HG02610 (cell line): ENCODE results near the gene CBX4.

ENCODE experiments used
- ATAC-seq: cut with Tn5 transposase; IDR thresholded peaks from one replicate; pipeline ENCODE4 v1.9.1; 2021; ENCODE audit warnings: mild to moderate bottlenecking, moderate library complexity; ENCODE audit not compliant: unreplicated experiment

Gene CBX4

DNA sequence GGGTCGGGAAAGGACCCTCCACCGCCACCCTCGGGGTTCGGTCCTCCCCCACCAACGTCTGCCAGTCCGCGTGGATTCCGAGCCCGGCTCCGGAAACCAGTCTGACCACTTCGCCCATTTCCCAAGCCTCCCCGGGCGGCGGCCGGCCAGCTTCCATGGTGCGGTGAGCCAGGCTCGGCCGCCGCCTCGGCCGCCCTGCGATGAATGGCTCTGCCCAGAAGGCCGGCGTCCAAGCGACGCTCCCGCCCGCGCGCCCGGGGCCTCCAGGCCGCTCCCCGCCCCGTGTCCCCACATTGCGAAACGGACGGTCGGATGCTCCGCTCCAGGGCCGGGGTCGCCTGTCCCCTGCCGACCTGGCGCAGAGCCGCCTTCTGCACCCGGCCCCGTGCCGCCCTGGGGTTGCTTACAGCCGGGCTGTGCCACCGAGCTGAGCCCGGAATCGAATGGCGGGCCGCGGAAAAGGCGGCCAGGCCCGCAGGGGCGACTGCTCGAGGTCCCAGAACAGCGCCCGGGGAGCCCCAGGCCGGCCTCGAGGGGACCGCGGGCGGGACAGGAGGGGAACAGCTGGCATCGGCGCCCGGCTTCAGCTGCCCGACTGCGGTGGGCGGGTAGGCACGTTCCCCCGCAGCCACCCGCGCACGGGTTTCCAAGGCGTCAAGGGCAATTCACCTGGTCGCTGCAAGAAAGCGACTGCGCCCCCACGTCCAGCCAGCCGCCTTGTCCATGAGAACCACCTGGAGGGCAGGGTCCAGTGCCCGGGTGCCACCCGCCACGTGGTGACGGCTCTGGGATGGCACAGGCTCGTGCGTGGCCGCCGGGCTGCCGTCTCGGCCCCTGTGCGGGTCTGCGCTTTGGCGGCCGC lies 24.0 kb downstream of the CBX4 start:
- ATAC-seq, result no peak

DNA sequence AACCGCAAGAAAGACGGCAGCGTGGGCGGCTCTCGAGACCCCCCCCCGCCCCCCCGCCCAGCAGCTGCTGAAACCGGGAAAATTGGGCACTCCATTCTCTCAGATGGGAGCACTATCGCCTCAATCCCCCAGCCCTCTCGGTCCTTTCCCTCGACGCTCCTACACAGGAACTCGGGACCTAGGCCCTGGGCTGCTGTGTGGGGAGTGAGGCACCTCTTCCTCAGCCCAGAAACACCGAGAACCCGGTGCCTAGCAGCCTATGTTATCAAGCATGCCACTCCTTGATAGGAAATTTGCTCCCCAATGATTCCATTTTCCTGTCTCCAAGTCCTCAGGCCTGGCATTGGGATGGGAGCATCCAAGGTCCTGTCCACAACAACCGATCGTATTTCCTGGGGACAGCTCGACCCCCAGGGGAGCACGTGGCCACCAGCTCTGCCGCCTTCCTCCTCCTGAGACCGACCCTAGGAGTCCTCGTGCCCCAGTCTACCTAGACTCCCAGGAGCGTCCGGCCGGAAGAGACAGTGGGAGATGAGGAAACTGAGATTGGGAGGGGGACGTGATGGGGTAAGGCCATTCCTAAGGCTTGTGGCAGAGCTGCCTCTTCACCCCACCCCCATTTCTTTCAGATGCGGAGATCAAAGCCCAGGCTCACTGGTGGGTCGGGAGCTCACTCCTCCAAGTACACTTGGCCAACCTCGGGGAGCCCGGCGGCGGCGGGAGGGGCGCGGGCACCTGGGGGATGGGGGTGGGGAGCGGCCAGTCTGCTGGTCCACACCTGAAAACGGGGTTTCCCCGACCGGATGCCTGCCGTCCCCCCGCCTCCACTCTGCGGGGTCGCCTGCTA lies 24.9 kb downstream of the CBX4 start:
- ATAC-seq, result no peak

DNA sequence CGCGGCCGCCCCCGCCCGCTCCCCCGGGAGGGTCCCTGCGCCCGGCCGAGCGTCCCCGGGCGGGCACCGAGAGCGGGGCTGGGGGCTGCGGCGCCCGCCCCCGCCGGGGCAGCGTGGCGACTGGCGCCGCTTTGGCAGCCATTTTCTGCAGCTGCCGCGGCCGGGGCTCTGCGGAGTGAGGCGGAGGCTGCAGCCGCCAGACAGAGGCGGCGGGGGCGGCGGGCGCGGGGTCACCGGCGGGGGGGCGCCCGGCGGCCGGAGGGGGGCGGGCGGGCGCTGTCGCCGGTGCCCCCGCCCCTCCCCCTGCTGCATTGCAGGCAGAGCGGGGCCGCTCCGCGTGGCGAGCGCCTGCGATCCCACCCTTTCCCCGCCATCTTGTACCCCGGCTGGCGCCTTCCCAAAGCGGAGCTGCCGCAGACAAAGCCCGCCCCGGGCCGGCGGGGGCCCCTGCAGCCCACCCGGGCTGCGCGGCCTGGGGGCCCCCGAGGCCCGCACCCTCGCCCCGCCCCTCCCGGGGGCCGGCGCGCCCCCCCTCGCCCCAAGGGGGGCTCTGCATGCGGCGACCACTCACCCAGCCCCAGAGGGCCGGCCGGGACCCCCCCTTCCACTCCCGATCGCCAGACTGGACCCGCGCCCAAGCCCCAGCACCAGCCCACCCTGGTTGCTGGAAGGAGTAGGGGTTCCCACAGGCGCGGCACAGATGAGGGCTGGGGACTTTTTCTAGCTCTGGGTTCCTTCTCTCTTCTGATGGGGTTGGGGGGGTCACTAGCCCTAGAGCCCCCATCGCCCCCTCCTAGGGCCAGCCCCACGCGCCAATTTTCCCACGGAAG lies 25.7 kb downstream of the CBX4 start:
- no peak for ATAC-seq

DNA sequence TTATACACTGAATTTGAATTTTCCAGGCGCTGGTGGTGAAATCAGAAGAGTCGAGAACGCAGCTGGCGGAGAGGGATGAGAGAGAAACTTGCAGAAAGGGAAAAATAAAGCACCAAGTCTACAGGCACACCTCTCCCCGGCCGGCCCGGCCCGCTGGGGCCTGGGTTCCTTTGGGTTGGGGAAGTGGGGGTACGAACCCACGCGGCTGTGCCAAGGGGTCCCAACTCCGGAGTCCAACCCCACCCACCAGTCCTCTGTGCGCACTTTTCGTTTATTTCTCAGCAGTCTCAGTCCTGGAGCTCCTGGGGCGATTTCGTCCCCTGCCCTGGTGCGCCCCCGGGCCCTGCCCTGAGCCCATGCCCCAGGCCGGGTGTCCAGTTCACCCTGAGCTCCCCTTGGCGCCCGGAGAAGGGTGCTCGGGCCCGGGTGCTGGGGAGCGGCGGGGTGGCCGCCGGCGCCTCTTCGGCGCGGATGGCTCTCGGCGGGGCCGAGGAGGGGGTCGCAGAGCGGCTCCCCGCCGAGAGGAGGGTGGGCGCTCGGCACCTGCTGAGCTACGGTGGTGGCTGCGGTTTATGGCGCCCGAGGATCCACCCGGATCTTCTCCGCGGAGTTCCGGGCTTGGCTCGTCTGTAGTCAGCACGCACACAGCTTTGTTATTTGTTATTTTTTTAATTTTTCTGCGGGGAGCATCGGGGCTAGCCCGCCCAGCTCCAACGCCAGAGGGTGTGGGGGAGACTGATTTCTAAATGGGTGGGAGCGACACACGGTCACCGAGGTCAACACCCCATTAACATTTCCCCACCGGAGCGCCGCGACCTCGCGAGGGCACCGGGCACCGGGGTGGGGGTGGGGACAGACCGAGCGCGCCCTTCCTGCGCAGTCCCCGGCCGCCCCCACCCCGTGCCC lies 26.6 kb downstream of the CBX4 start:
- no peak for ATAC-seq

DNA sequence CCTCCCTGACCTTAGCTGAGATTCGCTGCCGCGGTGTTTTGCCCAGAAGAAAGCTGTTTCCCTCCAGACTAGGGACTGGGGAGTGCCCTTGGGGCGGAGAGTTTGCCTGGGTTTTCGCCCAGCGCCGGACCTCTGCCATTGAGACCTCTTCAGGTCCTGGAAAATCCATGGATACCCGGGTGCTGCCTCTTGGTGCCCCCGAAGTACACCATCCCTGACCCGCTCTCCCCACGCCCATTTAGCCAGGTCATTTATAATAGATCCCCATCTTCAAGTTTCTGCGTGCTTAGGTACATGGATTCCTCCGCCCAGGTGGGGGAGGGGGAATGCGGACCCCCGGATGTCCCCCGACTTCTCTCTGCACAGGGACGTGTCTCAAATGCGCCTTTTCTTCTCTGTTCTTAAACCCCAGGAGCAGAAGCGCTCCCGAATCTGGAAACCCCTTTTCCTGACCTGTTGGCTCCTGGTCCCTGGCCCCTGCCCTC lies 27.3 kb downstream of the CBX4 start:
- no peak for ATAC-seq

DNA sequence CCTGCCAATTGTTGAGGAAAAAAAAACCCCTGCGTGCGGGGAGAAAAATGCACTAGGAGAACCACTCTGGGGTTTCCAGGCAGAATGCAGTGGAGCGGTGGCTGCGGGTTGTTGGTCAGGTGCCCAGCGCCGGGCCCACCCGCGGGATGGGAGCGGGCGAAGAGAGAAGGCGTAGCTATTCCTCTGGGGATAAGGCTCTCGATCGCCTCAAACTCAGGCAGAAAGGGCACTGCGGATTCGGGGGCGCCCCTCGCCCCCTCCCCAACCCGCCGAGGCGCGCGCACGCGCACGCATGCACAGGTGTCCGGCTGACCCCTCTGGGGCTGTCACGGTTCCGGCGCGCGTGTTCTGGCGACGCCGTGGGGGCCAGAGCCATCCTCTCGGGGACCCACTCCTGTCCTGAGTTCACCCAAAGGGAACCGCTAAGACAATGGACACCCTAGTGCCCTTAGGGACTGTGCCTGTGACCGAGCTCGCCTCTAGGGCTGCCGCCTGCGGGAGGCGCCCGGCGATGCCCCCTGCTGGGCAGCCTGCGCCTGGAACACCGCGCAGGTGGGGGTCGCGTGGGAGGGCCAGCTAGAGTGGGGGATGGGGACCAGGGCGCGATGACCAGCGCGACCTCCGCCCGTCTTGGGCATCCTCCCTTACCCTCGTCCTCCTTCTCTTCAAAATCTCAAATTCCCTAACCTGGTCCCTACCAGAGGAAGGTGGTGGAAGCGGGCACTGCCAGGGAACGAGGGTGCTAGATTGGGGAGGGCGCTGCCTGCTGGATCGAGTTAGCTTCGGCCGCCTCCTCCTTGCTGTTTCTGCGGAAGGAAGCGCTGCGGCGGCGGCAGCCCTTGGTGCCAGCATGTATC lies 28.0 kb downstream of the CBX4 start:
- no peak for ATAC-seq

DNA sequence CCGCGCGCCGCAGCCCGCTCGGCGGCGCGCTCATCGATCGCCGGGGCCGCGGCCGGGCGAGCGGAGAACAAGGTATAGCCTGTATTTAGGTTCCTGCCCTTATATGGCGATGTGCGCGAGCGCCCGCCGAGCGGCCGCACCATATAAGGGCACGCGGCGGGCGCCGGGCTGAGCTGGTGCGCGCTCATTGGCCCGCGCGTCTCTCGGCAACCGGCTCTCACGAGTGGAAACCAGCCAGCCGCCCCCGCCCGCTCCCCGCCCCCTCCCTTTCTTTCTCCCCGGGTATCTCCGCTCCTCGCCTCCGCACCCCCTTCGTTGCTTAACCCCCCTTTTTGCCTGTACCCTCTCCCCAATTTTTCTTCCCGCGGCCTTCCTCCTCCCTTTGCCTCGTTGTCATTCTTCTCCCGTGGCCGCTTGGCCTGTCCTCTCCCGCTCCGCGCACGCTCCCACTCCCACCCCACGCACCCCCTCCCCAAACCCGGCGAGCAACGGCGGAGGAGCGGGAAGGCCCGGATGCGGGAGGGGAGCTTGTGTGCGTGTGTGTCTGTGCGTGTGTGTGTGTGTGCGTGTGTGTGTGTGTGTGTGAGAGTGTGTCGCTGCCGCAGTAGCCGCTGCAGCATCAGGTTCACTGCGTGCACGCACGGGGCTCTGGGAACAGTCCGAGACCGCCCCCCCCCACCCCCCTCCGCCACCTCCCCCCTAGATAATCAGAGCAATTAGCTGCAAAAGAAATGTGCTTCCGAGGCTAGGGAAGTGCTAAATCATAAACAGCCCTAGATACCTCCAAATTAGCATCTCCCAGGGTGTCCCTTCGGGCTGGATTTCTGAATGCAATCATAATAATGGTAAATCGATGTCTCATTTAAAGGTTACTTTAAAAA lies 28.9 kb downstream of the CBX4 start:
- peak; percentile 73 for ATAC-seq

DNA sequence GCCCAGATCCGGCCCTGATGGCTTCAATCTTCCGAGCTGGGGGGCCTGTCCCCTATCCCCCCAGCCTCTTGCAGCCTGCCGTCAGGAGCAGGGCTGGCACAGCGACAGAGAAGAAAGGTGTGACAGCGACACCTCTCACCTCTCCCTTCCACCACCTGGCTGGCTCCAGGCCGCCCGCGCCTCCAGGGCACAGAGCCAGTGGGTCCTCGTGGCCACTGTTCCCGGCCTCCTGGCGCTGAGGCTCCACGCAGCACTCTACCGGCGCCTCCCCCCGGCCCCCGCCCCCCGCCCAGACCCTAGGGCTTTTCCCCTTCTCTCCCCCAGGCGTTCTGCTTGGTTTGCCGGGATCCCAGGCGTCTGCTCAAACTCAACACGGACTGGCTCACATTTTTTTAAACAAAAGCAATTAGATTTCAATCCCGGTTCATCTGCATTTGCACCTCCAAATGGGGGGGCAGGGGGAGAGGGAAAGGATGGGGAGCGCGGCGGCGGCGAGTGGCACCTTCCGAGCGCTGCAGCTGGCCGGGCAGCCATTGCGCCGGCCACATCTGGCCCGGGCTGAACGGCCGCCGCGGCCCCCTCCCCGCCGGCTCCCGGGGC lies 29.6 kb downstream of the CBX4 start:
- ATAC-seq, result no peak

DNA sequence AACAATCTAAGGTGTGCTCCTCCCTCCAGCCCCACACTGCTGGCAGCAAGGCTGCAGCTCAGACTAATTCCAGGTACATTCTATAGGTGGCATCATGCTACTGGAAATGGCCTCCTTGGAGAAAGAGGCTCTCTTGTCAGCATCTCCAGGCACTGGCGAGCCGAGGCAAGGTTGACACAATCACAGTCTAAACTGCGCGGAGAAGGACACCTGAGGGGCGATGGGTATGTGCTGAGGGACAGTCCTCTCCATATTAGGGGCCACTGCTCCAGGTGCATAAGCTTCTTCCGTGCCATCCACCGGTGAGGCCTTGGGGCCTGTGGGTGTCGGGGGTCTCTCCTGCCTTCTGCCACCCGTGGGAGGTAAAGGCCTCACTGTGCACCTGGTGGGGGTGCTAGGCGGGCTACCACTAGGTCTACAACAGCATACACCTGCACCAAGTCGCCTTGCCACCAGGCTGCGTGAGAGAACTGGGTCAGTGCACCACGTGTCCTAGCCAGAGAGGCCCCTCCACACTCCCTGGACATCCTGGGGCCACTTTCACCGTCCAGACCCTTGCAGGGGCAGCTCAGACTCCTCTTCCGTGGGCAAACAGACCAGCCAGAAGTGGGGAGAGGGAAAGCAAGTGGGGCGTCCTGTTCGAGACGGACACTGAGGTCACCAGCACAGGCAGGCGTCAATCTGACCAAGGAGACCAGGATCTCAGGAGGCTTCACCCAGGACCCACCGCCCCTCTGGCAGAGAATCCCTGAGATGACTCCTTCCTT lies 30.3 kb downstream of the CBX4 start:
- ATAC-seq, result no peak

DNA sequence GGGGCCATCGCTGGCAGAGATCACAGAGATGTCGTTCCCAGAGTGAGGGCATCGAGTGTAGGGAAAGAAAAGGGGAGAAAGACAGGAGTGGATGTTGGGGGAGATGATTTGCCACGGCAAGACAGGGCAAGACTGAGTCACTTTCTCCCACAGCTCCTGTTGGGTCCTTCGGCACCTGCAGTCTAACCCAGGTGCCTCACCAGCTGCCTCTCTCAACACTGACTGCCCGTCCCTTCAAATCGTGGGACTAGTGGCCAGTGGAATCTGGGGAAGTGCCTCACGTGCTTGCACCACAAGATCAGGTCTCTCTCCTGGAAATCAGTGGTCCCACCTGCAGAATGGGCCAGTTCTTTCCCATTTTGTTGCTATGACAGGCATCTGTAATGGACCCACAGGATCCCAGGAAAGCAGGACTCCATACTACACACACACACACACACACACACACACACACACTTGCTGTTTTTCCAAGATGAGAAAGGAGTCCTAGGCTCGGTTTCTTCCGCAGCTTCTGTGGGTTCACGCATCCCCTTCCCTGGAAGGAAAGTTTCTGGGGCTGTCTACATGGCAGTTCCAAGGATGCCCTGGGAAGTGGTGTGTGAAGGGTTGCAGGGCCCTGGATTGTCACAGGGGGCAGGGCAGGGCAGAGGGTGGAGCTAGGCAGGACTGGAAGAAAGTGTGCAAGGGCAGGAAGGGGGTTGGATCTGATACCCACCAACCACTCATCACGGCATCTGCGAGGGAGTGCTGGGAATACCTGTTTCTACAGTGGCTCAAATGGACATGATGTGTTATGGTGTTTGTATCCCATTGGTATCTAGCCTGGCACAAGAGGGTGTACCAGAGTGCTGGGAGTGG lies 32.1 kb downstream of the CBX4 start:
- ATAC-seq, result no peak

DNA sequence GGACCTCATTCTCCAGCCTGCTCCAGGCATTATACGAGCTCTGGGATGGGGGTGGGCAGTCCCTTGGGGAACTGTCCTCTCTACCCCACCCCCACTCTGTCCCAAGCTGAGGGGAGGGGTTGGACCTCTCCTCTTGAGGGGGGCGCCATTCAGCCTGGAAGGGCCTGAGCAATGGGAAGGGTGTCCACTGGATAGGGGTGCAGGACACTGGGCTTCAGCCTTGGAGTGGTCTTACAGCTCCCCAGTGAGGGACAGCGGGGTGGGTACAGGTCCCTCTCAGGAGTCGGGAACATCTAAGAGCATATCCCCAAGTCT lies 32.8 kb downstream of the CBX4 start:
- ATAC-seq, result no peak

DNA sequence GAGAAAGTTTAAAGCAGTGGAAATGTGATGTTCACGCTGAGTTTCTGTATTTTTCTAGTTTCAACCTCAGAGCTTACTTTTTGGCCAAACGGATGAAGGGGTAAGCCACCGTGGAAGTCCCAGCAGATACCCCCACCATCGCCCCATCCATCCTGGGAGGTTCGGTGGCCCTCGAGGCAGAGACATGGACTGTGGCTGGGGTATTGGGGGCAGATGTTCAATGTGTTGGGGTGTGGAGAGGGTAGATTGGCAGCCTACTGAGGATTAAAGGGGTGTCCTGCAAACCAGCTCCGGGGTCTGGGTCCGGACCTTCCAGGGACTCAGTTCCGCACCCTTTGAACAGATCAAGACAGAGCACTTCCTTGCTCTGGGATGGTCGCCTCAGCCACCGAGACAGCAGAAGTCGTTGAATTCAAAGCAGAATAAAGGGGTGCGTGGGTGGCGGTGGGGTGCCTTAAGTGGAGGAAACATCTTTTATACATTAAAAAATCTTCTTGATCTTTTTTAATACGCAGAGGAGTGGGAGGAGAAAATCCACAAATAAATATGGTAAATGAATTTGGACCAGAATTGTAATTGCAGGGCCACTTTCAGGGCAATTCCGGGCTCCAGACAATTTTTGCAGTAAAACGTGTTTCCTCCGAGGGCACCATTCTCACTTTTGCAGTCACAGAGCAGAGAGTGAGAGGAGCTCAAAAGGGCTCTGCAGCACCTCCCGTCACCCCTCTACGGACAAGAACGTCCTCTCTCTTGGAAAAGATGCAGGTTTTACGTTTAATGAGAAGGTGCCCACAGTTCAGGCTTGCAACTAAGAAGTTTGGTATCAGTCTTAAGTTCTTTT lies 34.2 kb downstream of the CBX4 start:
- no peak for ATAC-seq

DNA sequence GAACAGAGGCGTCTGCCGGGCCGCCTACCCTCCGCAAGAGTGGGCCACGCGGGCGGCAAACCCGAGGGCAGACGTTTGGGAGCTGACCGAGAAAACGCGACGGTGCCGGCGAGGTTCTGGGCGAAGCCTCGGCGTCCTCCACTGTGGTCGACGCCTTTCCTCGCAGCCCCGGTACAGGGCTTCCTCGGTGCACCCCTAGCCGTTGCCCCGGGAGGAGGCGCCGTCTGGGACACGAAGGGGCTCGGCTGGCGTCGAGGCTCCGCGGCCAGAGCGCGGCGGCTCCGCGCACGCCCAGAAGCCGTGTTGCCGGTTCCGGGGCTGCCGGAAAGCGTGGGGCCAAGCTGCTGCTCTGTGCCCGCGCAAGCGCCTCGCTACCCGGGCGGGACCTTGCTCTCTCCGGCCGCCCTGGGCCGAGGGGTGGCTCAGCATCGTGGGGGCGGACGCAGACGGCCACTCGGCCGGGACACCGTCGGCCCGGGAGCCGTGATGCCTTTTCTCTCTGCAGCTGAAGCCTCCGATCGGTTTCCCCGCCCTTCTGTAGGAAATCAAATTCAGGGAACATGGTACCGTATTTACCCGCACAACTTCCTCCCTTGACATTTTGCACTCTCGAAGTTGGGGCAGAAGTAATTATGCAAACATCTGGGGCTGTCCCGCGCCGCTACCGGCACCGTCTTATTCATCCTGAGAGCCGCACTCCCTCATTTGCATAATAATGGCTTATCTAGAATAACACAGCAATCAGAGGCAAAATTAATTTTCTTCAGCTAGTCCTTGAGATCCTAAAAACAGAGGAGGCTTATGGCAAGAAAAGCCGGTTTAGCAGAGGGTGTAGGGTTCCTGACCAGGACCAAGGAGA lies 35.0 kb downstream of the CBX4 start:
- peak; percentile 62 for ATAC-seq

DNA sequence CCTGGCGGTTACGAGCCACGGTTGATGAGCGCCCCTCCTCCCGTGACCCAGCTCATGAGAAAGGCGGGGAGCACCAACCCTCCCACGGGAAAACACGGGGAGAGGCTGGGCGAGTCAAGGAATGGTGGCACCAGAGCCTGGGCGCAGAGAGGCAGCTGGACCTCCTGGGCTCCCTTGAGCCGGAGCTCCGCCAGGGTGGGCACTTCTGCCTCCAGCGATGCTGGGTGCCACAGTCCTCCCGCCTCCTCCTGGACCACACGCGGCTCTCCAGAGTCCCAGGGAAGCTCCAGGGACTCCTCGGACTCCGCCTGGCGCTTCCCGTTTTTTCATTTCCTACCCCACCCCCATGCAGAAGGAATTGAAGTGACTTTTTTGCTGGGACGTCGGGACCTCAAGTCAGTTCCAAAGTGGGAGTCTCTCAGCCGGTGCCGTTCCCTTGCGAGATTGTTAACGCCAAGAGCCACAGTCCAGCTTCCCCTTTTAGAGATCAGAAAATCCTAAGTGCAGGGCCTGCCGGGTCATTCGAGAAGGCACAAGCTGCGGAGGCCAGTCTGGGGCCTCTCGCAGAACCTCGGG lies 35.7 kb downstream of the CBX4 start:
- ATAC-seq, result no peak
